Endothelial cell of umbilical vein (primary cell): ENCODE data around the gene MACROD2. TPM values are rescaled to one million over a fixed set of nuclear protein-coding genes. Genes with fewer than 3 reads are reported as not detected.

ENCODE experiments used
- BruUV-seq: library from RNA; stranded (reverse); fragments of 400-500 nt; replicated peaks from 2 replicates; lab custom pipeline; 2021; lab: Mats Ljungman, UMichigan
- CTCF ChIA-PET: fragments of 300-600, 350-600 bp; sonication (Branson Sonifier 250); formaldehyde crosslinking; loops from one replicate; lab custom pipeline; 2021; ENCODE audit warnings: antibody characterized with exemption, inconsistent platforms; lab: Charles Lee
- POLR2A ChIA-PET: fragments of 300-600, 350-600 bp; sonication (Branson Sonifier 250); formaldehyde crosslinking; loops from one replicate; lab custom pipeline; 2021; ENCODE audit warnings: antibody characterized with exemption, inconsistent platforms; lab: Charles Lee
- DNase-seq: peaks from one replicate; pipeline ENCODE4 v3.0.0-alpha.2; 2011; ENCODE audit warnings: low read depth, low spot score
- FAIRE-seq: peaks from 2 replicates; lab custom pipeline; 2011; peaks lifted over from hg19 to GRCh38; lab: Jason Lieb, UNC
- H2AFZ ChIP-seq: 2 replicates; pipeline ENCODE4 v1.6.0; 2012; ENCODE audit warnings: low read depth, low read length, control low read depth, inconsistent platforms
- H3K27ac ChIP-seq: 2 replicates; pipeline ENCODE4 v1.5.1; 2011; ENCODE audit warnings: low read depth, mild to moderate bottlenecking, control low read depth, low read length, moderate library complexity; ENCODE audit not compliant: insufficient read depth
- H3K27me3 ChIP-seq, 2 experiments: 2 replicates each; pipeline versions ENCODE4 v1.6.0 to v1.6.1; 2011; ENCODE audit warnings: low read length in 2 of 2, mixed read lengths in 1 of 2; ENCODE audit not compliant: control insufficient read depth in 2 of 2, insufficient read depth in 2 of 2
- H3K36me3 ChIP-seq, 2 experiments: 2 replicates in 1 of 2; 3 replicates in 1 of 2; pipeline ENCODE4 v1.5.1; 2011; ENCODE audit warnings: low read length in 2 of 2, mild to moderate bottlenecking in 1 of 2, moderate library complexity in 1 of 2; ENCODE audit not compliant: control insufficient read depth in 2 of 2, insufficient read depth in 2 of 2; ENCODE audit errors: extremely low read depth in 1 of 2
- H3K4me1 ChIP-seq: 3 replicates; pipeline ENCODE4 v1.5.1; 2011; ENCODE audit warnings: mild to moderate bottlenecking, low read length; ENCODE audit not compliant: control insufficient read depth, insufficient read depth; ENCODE audit errors: extremely low read depth
- H3K4me2 ChIP-seq: 2 replicates; pipeline ENCODE4 v1.6.1; 2011; ENCODE audit warnings: low read length, control low read depth, mixed read lengths; ENCODE audit not compliant: insufficient read depth
- H3K4me3 ChIP-seq, 3 experiments: fragments of 200-600 bp in 1 of 3; sonication (generic), shearing (Covaris generic) in 1 of 3; replicated peaks in 1 of 3; 2 replicates each; pipeline ENCODE4 v1.5.1; 2011 to 2016; ENCODE audit warnings: control low read depth in 3 of 3, low read length in 3 of 3, mild to moderate bottlenecking in 2 of 3, inconsistent platforms in 1 of 3, low read depth in 1 of 3, moderate library complexity in 1 of 3; ENCODE audit not compliant: insufficient read depth in 1 of 3
- H3K79me2 ChIP-seq: 2 replicates; pipeline ENCODE4 v1.6.0; 2012; ENCODE audit warnings: low read length, inconsistent platforms; ENCODE audit not compliant: control insufficient read depth, insufficient read depth
- H3K9ac ChIP-seq: replicated peaks from 2 replicates; pipeline ENCODE3; 2011; ENCODE audit warnings: low read length, control low read depth; ENCODE audit not compliant: insufficient read depth; ENCODE audit errors: extremely low read depth
- H3K9me1 ChIP-seq: replicated peaks from 3 replicates; pipeline ENCODE4 v1.6.0; 2011; ENCODE audit warnings: mild to moderate bottlenecking, low read length; ENCODE audit not compliant: control insufficient read depth, insufficient read depth; ENCODE audit errors: extremely low read depth
- H3K9me3 ChIP-seq: replicated peaks from 2 replicates; pipeline ENCODE4 v1.5.1; 2012; ENCODE audit warnings: low read length, inconsistent platforms; ENCODE audit not compliant: control insufficient read depth, insufficient read depth
- H4K20me1 ChIP-seq: replicated peaks from 2 replicates; pipeline ENCODE3; 2011; ENCODE audit warnings: mild to moderate bottlenecking, low read length; ENCODE audit not compliant: control insufficient read depth, insufficient read depth; ENCODE audit errors: extremely low read depth
- EZH2 ChIP-seq: IDR thresholded peaks from 2 replicates; pipeline ENCODE4 v1.6.1; 2012; ENCODE audit warnings: borderline replicate concordance, low read depth, mild to moderate bottlenecking, moderate library complexity, low read length, inconsistent platforms; ENCODE audit not compliant: severe bottlenecking
- FOS ChIP-seq: IDR thresholded peaks from 2 replicates; pipeline ENCODE4 v1.6.1; 2011; ENCODE audit warnings: mild to moderate bottlenecking, low read length, moderate library complexity, borderline replicate concordance; ENCODE audit not compliant: insufficient read depth
- GATA2 ChIP-seq: IDR thresholded peaks from 2 replicates; pipeline ENCODE4 v1.7.0; 2011; ENCODE audit warnings: low read depth, mild to moderate bottlenecking, moderate library complexity, mixed read lengths, low read length; ENCODE audit not compliant: insufficient read length, insufficient read depth
- JUN ChIP-seq: IDR thresholded peaks from 2 replicates; pipeline ENCODE4 v1.6.1; 2011; ENCODE audit warnings: borderline replicate concordance, low read depth; ENCODE audit not compliant: insufficient read length, insufficient read depth
- MYC ChIP-seq: IDR thresholded peaks from one replicate; pipeline ENCODE4 v1.6.1; 2011; ENCODE audit warnings: mild to moderate bottlenecking, low read depth, low read length
- POLR2A ChIP-seq: IDR thresholded peaks from 2 replicates; pipeline ENCODE4 v1.6.1; 2012; ENCODE audit warnings: low read depth, mild to moderate bottlenecking, control low read depth, low read length
- dilution Hi-C: fragments of 300-500 bp; cut with MboI; formaldehyde crosslinking; loops from one replicate; pipeline ENCODE4 v1.15.0; 2019; ENCODE audit warnings: low sequenced_read_pairs; ENCODE audit not compliant: extremely low pct_ligation_motif_present
- intact Hi-C: fragments of 100-400 bp; cut with micrococcal nuclease; formaldehyde crosslinking; loops from one replicate; pipeline ENCODE4 v1.10.0; 2022
- polyA plus RNA-seq, 4 experiments: library from polyadenylated mRNA; depleted of rRNA in 3 of 4; stranded (reverse) in 3 of 4; unstranded in 1 of 4; fragments of >200 nt; gene quantifications; 2 replicates each; pipeline versions ENCODE4 v1.2.1 to v1.2.3, GENCODE V29; 2011 to 2012; ENCODE audit warnings: missing spikeins in 1 of 4
- total RNA-seq: library from RNA; stranded (reverse); gene quantifications from 2 replicates; pipeline ENCODE4 v1.2.3, GENCODE V29; 2021
- TF ChIP-seq, protein P1 (sequence below), 2 donors: IDR thresholded peaks; 1 replicate in 1 of 2; 2 replicates in 1 of 2; pipeline ENCODE4 v1.5.1; 2011; ENCODE audit warnings: low read length in 2 of 2, mild to moderate bottlenecking in 2 of 2, moderate library complexity in 2 of 2, control low read depth in 1 of 2, inconsistent platforms in 1 of 2, low read depth in 1 of 2; ENCODE audit not compliant: insufficient read depth in 1 of 2; ENCODE audit errors: extremely low read depth in 1 of 2

MACROD2 gene
- total and polyA plus RNA-seq, 2 donors (not counting 3 experiments of a cell fraction or from before 2014, with no cell fraction given): 0.11 to 0.73 TPM

DNA sequence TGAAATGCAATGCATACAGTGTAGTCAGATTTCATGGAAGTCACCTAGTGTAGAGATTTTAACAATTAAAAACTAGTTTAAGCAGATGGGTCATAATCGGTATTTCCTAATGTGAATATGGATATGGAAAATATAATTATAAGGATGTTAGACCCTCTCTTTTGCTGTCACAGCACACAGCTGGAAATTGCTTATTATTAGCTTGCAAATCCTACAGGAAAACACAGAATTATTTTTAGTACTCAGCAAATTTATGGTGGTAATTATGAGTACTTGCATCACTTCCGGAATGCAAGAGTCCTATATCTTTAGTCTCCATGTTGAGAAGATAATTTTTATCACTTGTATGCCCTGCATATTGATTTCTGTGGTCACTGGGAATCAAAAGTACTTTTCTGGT lies 1584.4 kb downstream of the MACROD2 start:
- no peaks in the 10 kb centered on the region for H3K79me2 ChIP-seq
- CTCF ChIA-PET: no interaction called here

More for the DNA sequence above, 1584.4 kb downstream of the MACROD2 start:
- TF ChIP-seq JUN (no peak), MYC (no peak), GATA2 (no peak), EZH2 (no peak), FOS (no peak), POLR2A (no peak)
- TF ChIP-seq, protein P1, sequence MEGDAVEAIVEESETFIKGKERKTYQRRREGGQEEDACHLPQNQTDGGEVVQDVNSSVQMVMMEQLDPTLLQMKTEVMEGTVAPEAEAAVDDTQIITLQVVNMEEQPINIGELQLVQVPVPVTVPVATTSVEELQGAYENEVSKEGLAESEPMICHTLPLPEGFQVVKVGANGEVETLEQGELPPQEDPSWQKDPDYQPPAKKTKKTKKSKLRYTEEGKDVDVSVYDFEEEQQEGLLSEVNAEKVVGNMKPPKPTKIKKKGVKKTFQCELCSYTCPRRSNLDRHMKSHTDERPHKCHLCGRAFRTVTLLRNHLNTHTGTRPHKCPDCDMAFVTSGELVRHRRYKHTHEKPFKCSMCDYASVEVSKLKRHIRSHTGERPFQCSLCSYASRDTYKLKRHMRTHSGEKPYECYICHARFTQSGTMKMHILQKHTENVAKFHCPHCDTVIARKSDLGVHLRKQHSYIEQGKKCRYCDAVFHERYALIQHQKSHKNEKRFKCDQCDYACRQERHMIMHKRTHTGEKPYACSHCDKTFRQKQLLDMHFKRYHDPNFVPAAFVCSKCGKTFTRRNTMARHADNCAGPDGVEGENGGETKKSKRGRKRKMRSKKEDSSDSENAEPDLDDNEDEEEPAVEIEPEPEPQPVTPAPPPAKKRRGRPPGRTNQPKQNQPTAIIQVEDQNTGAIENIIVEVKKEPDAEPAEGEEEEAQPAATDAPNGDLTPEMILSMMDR (IDR thresholded peaks at IDR 0.05; ENCODE audit: extremely low read depth in 1 of 2, insufficient read depth in 1 of 2, low read depth in 1 of 2, low read length in 2 of 2): no peak
- no peaks in the 10 kb centered on the region for H4K20me1 ChIP-seq
- POLR2A ChIA-PET: no interaction called here
- no peak overlapping the region for H3K4me3 ChIP-seq
- BruUV-seq: no TSS peak
- intact Hi-C loops (loop anchor here (10.0 kb wide), 1 partner anchor 65 kb away; no protein-coding TSS in a partner anchor), dilution Hi-C loops (no loop called here)
- DNase-seq (no peak), FAIRE-seq (no peak)
- no peak overlapping the region for H3K27ac ChIP-seq
- H3K9ac ChIP-seq: no peak overlapping the region
- no peak overlapping the region for H2AFZ ChIP-seq
- H3K4me2 ChIP-seq: no peak overlapping the region
- H3K36me3 ChIP-seq: no peaks in the 10 kb centered on the region
- no peaks in the 10 kb centered on the region for H3K9me1 ChIP-seq
- H3K4me1 ChIP-seq: no peaks in the 10 kb centered on the region
- no peaks in the 10 kb centered on the region for H3K9me3 ChIP-seq
- no peaks in the 10 kb centered on the region for H3K27me3 ChIP-seq
